Ovary (tissue), 9 donors: ENCODE results near the gene NSL1. TPM values are rescaled to one million over a fixed set of nuclear protein-coding genes. Genes with fewer than 3 reads are reported as not detected.

Experiments
- DNase-seq, 5 donors: peaks; one replicate each; pipeline ENCODE4 v3.0.0-alpha.2; 2019 to 2020
- H3K27ac ChIP-seq, 2 donors: fragments of 200-600 bp; one replicate each; pipeline versions ENCODE4 v1.5.1 to v1.8.0; 2019 to 2022
- H3K27me3 ChIP-seq: fragments of 200-600 bp; one replicate; pipeline ENCODE4 v1.8.0; 2022
- H3K36me3 ChIP-seq: fragments of 200-600 bp; sonication (generic); one replicate; pipeline ENCODE4 v1.5.1; 2019
- H3K4me1 ChIP-seq: one replicate; pipeline ENCODE4 v1.8.1; 2013; ENCODE audit warnings: mild to moderate bottlenecking, moderate library complexity; ENCODE audit not compliant: insufficient read depth
- H3K4me3 ChIP-seq: fragments of 200-600 bp; sonication (generic); one replicate; pipeline ENCODE4 v1.5.1; 2017
- H3K9me3 ChIP-seq, 2 donors: fragments of 200-600 bp in 1 of 2; sonication (generic) in 1 of 2; one replicate each; pipeline versions ENCODE4 v1.5.1 to v1.8.1; 2013 to 2019; ENCODE audit warnings: mild to moderate bottlenecking in 1 of 2, moderate library complexity in 1 of 2
- EP300 ChIP-seq: sonication (generic); formaldehyde crosslinking; IDR thresholded peaks from one replicate; pipeline ENCODE4 v1.6.1; 2017; ENCODE audit warnings: antibody characterized with exemption
- POLR2A ChIP-seq: fragments of 450-650 bp; IDR thresholded peaks from one replicate; pipeline ENCODE4 v1.6.1; 2017; ENCODE audit warnings: antibody characterized with exemption, mild to moderate bottlenecking, moderate library complexity
- WGBS, 3 donors: extraction: QIAGEN DNeasy Blood & Tissue Kit in 1 of 3; methylation state at CpG; one replicate each; pipeline versions ENCODE4 v1.1.5 to v1.1.7; 2013 to 2017; 5-methylcytosine and 5-hydroxymethylcytosine counted together
- intact Hi-C, 4 donors: fragments of 100-400 bp; cut with DNase I; formaldehyde crosslinking; loops; one replicate each; pipeline versions ENCODE4 v1.11.0 to v1.15.1; 2022 to 2023
- polyA plus RNA-seq, 2 donors: library from polyadenylated mRNA; stranded (reverse); fragments of 200-250 nt in 1 of 2; fragments of 350-450 nt in 1 of 2; fragmentation: Illumina TruSeq in 1 of 2; extraction: RNeasy Lipid Tissue Mini Kit (QIAGEN cat#74804) in 1 of 2; gene quantifications; one replicate each; pipeline ENCODE4 v1.2.3, GENCODE V29; 2013 to 2014
- total RNA-seq, 7 donors: library from RNA; depleted of rRNA in 2 of 7; stranded (reverse); fragments of >200 nt in 2 of 7; fragmentation: NEBNext Ultra II Directional in 3 of 7; extraction: Animal tissue kit (Norgen Biotek cat#: 25700) in 3 of 7; gene quantifications; one replicate each; pipeline versions ENCODE4 v1.1.0 to v1.2.4, GENCODE V29; 2016 to 2023
- TF ChIP-seq, protein P1 (sequence below), 3 donors: fragments of 450-650 bp in 2 of 3; fragments of 200-600 bp in 1 of 3; IDR thresholded peaks; one replicate each; pipeline versions ENCODE4 v1.5.1 to v1.8.0; 2016 to 2022; ENCODE audit warnings: antibody characterized with exemption in 3 of 3, mild to moderate bottlenecking in 1 of 3
- donor health status: DM: no; HTN: no; CAD: no; lungs with moderate emphysema.
- donor health status: DM: no; HTN: no; CAD: no.
- donor health status: Bipolar disorder and iron deficiency.
- donor health status: DM: yes; HTN: yes; CAD: no.
- donor health status: DM: no; HTN: no; CAD: no.
- donor health status: DM: yes; HTN: yes; CAD: no.

Gene NSL1
- total and polyA plus RNA-seq, 9 donors, result 17.2 to 35.2 (median 29.1) TPM

DNA sequence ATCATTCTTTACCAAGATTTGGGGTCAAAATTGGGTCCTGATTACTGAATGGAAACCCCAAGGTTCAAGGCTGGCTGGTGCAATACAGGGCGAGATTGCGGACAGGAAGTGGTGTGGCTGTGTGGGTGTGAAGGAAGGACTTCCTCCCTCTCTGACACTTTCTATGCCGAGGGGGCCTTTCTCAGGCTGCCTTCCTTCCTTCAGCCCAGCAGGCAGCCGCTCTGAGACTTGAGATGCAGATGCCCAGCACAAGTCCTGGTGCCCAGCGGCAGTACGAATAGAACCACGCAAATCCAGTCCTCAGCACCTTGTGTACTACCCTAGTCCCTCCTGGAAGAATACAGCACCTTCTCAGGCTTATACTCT is 108.2 kb downstream of the NSL1 start:
- intact Hi-C loops, result no loop called here
- Histone ChIP-seq H3K4me3 (no peak overlapping the region), H3K36me3 (no peaks in the 10 kb centered on the region), H3K4me1 (no peaks in the 10 kb centered on the region), H3K9me3 (no peaks in the 10 kb centered on the region), H3K27ac (no peak overlapping the region), H3K27me3 (no peaks in the 10 kb centered on the region)
- DNase-seq, result no peak
- WGBS, 3 donors, result 68 to 72% (median 71%) methylated on average over 7 of the region's 7 CpGs
- TF ChIP-seq EP300, result no peak
- TF ChIP-seq, protein P1, sequence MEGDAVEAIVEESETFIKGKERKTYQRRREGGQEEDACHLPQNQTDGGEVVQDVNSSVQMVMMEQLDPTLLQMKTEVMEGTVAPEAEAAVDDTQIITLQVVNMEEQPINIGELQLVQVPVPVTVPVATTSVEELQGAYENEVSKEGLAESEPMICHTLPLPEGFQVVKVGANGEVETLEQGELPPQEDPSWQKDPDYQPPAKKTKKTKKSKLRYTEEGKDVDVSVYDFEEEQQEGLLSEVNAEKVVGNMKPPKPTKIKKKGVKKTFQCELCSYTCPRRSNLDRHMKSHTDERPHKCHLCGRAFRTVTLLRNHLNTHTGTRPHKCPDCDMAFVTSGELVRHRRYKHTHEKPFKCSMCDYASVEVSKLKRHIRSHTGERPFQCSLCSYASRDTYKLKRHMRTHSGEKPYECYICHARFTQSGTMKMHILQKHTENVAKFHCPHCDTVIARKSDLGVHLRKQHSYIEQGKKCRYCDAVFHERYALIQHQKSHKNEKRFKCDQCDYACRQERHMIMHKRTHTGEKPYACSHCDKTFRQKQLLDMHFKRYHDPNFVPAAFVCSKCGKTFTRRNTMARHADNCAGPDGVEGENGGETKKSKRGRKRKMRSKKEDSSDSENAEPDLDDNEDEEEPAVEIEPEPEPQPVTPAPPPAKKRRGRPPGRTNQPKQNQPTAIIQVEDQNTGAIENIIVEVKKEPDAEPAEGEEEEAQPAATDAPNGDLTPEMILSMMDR (IDR thresholded peaks at IDR 0.05), result no peak
- TF ChIP-seq POLR2A, result no peak

DNA sequence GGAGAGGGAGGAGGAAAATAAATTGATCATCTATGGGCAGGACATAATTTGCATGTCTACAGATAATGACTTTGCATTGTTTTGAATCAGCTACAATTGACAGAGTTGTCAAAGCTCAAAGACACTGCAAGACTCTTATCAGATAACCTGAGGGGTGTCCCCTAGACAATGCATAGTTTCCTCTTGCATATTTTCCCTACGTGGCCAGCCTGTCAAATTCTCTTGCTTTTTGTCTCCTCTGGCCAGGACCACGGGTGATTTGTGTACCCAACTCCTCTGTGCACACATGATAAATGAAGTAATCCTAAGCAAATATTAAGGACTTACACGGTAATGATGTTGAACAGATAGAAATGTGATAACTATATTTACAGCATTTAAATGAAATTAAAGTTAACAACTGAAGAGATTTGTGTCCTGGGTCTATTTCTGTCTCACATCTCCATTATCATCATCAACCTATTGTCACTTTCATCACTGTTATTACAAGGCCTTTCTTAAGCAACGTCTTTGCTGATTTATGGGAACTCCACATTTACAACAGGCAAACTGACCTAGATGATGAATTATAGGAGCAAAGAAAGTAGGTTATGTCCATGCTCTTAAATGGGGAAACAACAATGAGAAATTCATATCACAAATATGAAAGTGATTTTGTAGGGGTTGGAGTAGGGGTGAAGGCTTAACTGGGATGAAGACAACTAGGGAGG is 110.7 kb downstream of the NSL1 start:
- no peaks in the 10 kb centered on the region for H3K36me3 ChIP-seq
- TF ChIP-seq, protein P1 (IDR thresholded peaks at IDR 0.05), result no peak
- TF ChIP-seq EP300 (no peak), POLR2A (no peak)
- no peak for DNase-seq
- 25 to 33% (median 29%) methylated on average over 4 of the region's 4 CpGs for WGBS, 3 donors
- H3K4me3 ChIP-seq, result no peak overlapping the region
- no peaks in the 10 kb centered on the region for H3K27me3 ChIP-seq
- H3K4me1 ChIP-seq, result no peaks in the 10 kb centered on the region
- H3K27ac ChIP-seq, result no peak overlapping the region
- H3K9me3 ChIP-seq, result no peaks in the 10 kb centered on the region
- intact Hi-C loops, result no loop called here

- TF ChIP-seq POLR2A (no peak), EP300 (no peak)
- TF ChIP-seq, protein P1 (IDR thresholded peaks at IDR 0.05), result no peak
- WGBS, 3 donors, result 57 to 67% (median 63%) methylated on average over 11 of the region's 11 CpGs
- H3K9me3 ChIP-seq, result no peaks in the 10 kb centered on the region
- H3K4me1 ChIP-seq, result no peaks in the 10 kb centered on the region
- H3K27me3 ChIP-seq, result no peaks in the 10 kb centered on the region
- H3K27ac ChIP-seq, result no peak overlapping the region
- H3K36me3 ChIP-seq, result no peaks in the 10 kb centered on the region
- no peak overlapping the region for H3K4me3 ChIP-seq
- no peak for DNase-seq
- intact Hi-C loops, result no loop called here
Measured at GRCh38 chr1:212678456-212679410, 112.8 kb downstream of the NSL1 start.

- Histone ChIP-seq H3K4me3 (no peak overlapping the region), H3K27ac (no peak overlapping the region), H3K4me1 (no peaks in the 10 kb centered on the region), H3K36me3 (no peaks in the 10 kb centered on the region), H3K9me3 (no peaks in the 10 kb centered on the region), H3K27me3 (no peaks in the 10 kb centered on the region)
- 76 to 81% (median 79%) methylated on average over 4 of the region's 4 CpGs for whole genome bisulfite sequencing, 3 donors
- DNase-seq, result no peak
- TF ChIP-seq POLR2A (no peak), EP300 (no peak)
- TF ChIP-seq, protein P1 (IDR thresholded peaks at IDR 0.05), result no peak
- intact Hi-C loops, result no loop called here
Measured at GRCh38 chr1:212677573-212677972, 114.0 kb downstream of the NSL1 start.
